K562 (cell line): ENCODE data around the gene GPSM3. TPM values are rescaled to one million over a fixed set of nuclear protein-coding genes. Genes with fewer than 3 reads are reported as not detected.
A peak's percentile ranks its signal among the peaks of the same experiment; 100 is the strongest.

Experiments
- BHLHE40 ChIP-seq: IDR thresholded peaks from 2 replicates; pipeline ENCODE4 v1.6.1; 2011; ENCODE audit warnings: low read length, improper control_type of control experiment
- EP400 ChIP-seq: fragments of 450-650 bp; IDR thresholded peaks from 2 replicates; pipeline ENCODE4 v1.6.1; 2017; ENCODE audit warnings: antibody characterized with exemption, mild to moderate bottlenecking, moderate library complexity
- GATA2 ChIP-seq: sonication (generic); formaldehyde crosslinking; IDR thresholded peaks from 2 replicates; pipeline ENCODE4 v1.4.0; 2020; ENCODE audit warnings: mild to moderate bottlenecking, missing genetic modification reagents
- GATAD2B ChIP-seq: fragments of 450-650 bp; IDR thresholded peaks from 2 replicates; pipeline ENCODE4 v1.6.1; 2017; ENCODE audit warnings: mild to moderate bottlenecking, borderline replicate concordance
- HIVEP1 ChIP-seq: fragments of 250-450 bp; sonication (Bioruptor Pico); IDR thresholded peaks from 2 replicates; pipeline ENCODE4 v1.4.0; 2020; ENCODE audit warnings: mild to moderate bottlenecking
- KLF16 ChIP-seq: IDR thresholded peaks from 2 replicates; pipeline ENCODE4 v1.6.1; 2016; ENCODE audit warnings: antibody characterized with exemption
- MXI1 ChIP-seq: IDR thresholded peaks from 2 replicates; pipeline ENCODE4 v1.6.1; 2011; ENCODE audit warnings: low read depth, mild to moderate bottlenecking, improper control_type of control experiment, low read length
- NONO ChIP-seq, 2 experiments: fragments of 200-400 bp in 1 of 2; fragments of 450-650 bp in 1 of 2; formaldehyde crosslinking in 1 of 2; IDR thresholded peaks; 2 replicates each; pipeline ENCODE4 v1.6.1; 2017; ENCODE audit warnings: low read depth in 2 of 2, mild to moderate bottlenecking in 2 of 2, moderate library complexity in 2 of 2, low read length in 1 of 2
- RAD51 ChIP-seq: fragments of 450-650 bp; IDR thresholded peaks from 2 replicates; pipeline ENCODE4 v1.7.1; 2016; ENCODE audit warnings: low read depth, mild to moderate bottlenecking, borderline replicate concordance
- RBM39 ChIP-seq: fragments of 200-400 bp; formaldehyde crosslinking; optimal IDR thresholded peaks from 2 replicates; pipeline ENCODE3; 2018; ENCODE audit warnings: low read depth, low read length
- ZNF263 ChIP-seq: sonication (generic); formaldehyde crosslinking; IDR thresholded peaks from 2 replicates; pipeline ENCODE4 v1.8.0; 2022; ENCODE audit warnings: mild to moderate bottlenecking, missing genetic modification reagents, borderline replicate concordance
- ZNF282 ChIP-seq: sonication (generic); formaldehyde crosslinking; IDR thresholded peaks from 2 replicates; pipeline ENCODE4 v1.8.1; 2023; ENCODE audit warnings: missing genetic modification reagents
- ZNF316 ChIP-seq: fragments of 450-650 bp; IDR thresholded peaks from 2 replicates; pipeline ENCODE4 v1.6.1; 2016
- ZNF764 ChIP-seq: fragments of 250-450 bp; sonication (Bioruptor Pico); IDR thresholded peaks from 2 replicates; pipeline ENCODE4 v1.4.0; 2020; ENCODE audit warnings: low read depth, mild to moderate bottlenecking, moderate library complexity
- polyA plus RNA-seq, 8 experiments: library from polyadenylated mRNA; depleted of rRNA in 4 of 8; stranded (reverse) in 5 of 8; unstranded in 3 of 8; fragments of >200 nt; fragmentation: Nextera tagmentation in 2 of 8; fragmentation: Illumina TruSeq in 1 of 8; extraction: Ambion mirVana in 2 of 8; extraction: Trizol in 1 of 8; gene quantifications; 2 replicates each; pipeline versions ENCODE4 v1.2.1 to v1.2.3, GENCODE V29; 2011 to 2014; ENCODE audit warnings: inconsistent platforms in 1 of 8, missing spikeins in 1 of 8
- total RNA-seq, 7 experiments: library from RNA; depleted of rRNA in 6 of 7; stranded (reverse); fragments of >200 nt in 6 of 7; fragmentation: Illumina TruSeq in 2 of 7; extraction: Trizol in 2 of 7; gene quantifications; 2 replicates each; pipeline versions ENCODE4 v1.2.1 to v1.2.3, GENCODE V29; 2011 to 2021; ENCODE audit warnings: low replicate concordance in 1 of 7
- TF ChIP-seq, protein P1 (sequence below), 2 experiments: fragments of 450-650 bp; formaldehyde crosslinking in 1 of 2; IDR thresholded peaks; 2 replicates each; pipeline versions ENCODE4 v1.4.0 to v1.6.1; 2014 to 2020; ENCODE audit warnings: mild to moderate bottlenecking in 2 of 2, borderline replicate concordance in 1 of 2, low read depth in 1 of 2
- TF ChIP-seq, protein P2 (sequence below): IDR thresholded peaks from 2 replicates; pipeline ENCODE4 v1.6.1; 2016; ENCODE audit warnings: missing genetic modification characterization, missing compliant biosample characterization
- TF ChIP-seq, protein P3 (sequence below): fragments of 450-650 bp; IDR thresholded peaks from 2 replicates; pipeline ENCODE4 v1.6.1; 2016; ENCODE audit warnings: low read depth, mild to moderate bottlenecking, moderate library complexity

Gene GPSM3
- total and polyA plus RNA-seq, 9 of the 15 experiments (the other 6 are each of a cell fraction or from before 2014, with no cell fraction given), result 5.3 to 42.6 (median 24.4) TPM

DNA sequence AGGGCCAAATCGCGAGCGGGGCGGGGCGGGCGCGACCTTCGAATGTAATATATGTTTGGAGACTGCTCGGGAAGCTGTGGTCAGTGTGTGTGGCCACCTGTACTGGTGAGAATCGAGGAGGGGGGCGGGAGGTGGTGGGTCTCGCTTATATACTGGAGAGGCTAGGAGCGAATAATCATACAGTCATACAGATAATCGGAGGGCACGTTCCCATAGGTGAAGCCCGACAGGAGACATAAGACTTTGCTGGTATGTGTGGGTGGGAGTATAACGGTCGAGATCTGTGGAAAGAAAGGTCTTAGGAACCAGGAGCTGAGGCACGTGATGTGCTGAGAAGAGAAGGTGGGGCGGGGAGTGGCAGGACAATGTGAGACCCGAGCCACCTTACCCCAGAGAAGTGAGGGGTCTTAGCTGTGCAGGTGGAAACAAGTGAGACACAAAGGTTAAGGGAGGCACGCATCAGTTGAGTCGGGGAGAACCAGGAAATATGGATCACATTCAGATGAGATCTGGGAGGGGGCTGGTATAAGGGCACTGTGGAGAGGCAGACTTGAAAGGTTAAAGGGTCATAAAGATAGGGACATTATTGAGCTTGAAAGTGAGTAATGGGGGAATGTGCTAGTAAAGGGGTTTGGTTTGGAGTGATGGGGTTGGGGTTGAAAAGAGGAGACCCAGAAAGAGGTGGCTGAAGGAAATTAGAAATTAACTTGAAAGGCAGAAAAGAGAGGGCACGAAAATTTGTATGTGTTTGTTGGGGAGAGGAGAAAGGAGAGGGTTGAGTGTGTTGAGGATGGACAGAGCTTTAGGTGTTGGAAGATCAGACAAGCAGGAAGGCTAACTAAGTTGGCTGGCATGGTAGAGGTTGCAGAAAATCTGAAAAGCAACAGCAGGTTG, 13.6 kb downstream of the GPSM3 start (continued):
- TF ChIP-seq, protein P1, sequence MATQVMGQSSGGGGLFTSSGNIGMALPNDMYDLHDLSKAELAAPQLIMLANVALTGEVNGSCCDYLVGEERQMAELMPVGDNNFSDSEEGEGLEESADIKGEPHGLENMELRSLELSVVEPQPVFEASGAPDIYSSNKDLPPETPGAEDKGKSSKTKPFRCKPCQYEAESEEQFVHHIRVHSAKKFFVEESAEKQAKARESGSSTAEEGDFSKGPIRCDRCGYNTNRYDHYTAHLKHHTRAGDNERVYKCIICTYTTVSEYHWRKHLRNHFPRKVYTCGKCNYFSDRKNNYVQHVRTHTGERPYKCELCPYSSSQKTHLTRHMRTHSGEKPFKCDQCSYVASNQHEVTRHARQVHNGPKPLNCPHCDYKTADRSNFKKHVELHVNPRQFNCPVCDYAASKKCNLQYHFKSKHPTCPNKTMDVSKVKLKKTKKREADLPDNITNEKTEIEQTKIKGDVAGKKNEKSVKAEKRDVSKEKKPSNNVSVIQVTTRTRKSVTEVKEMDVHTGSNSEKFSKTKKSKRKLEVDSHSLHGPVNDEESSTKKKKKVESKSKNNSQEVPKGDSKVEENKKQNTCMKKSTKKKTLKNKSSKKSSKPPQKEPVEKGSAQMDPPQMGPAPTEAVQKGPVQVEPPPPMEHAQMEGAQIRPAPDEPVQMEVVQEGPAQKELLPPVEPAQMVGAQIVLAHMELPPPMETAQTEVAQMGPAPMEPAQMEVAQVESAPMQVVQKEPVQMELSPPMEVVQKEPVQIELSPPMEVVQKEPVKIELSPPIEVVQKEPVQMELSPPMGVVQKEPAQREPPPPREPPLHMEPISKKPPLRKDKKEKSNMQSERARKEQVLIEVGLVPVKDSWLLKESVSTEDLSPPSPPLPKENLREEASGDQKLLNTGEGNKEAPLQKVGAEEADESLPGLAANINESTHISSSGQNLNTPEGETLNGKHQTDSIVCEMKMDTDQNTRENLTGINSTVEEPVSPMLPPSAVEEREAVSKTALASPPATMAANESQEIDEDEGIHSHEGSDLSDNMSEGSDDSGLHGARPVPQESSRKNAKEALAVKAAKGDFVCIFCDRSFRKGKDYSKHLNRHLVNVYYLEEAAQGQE (IDR thresholded peaks at IDR 0.05; ENCODE audit: borderline replicate concordance), result no peak
- TF ChIP-seq, protein P1 (CRISPR knock-in tag; IDR thresholded peaks at IDR 0.05; ENCODE audit: low read depth), result peak; percentile 25; the same call in 1 of the 2 replicates
- TF ChIP-seq RAD51 (peak; percentile 84), ZNF282 (no peak), EP400 (peak; percentile 79), MXI1 (0 out of 2 replicates have a peak, but pooled peaks have one; percentile 27), GATA2 (peak; percentile 21; the same call in 1 of the 2 replicates), KLF16 (0 out of 2 replicates have a peak, but pooled peaks have one; percentile 24), ZNF316 (no peak; the same call in none of the 2 replicates), ZNF263 (0 out of 2 replicates have a peak, but pooled peaks have one; percentile 12), GATAD2B (no peak), HIVEP1 (CRISPR knock-in tag) (0 out of 2 replicates have a peak, but pooled peaks have one; percentile 19), BHLHE40 (peak; percentile 87), RBM39 (peak; percentile 55), NONO (IDR thresholded peaks at IDR 0.05; ENCODE audit: low read depth in 2 of 2, low read length in 1 of 2) (0 out of 4 replicates have a peak, but pooled peaks of 1 of the 2 experiments have one; percentile 18), ZNF764 (no peak)
- TF ChIP-seq, protein P2, sequence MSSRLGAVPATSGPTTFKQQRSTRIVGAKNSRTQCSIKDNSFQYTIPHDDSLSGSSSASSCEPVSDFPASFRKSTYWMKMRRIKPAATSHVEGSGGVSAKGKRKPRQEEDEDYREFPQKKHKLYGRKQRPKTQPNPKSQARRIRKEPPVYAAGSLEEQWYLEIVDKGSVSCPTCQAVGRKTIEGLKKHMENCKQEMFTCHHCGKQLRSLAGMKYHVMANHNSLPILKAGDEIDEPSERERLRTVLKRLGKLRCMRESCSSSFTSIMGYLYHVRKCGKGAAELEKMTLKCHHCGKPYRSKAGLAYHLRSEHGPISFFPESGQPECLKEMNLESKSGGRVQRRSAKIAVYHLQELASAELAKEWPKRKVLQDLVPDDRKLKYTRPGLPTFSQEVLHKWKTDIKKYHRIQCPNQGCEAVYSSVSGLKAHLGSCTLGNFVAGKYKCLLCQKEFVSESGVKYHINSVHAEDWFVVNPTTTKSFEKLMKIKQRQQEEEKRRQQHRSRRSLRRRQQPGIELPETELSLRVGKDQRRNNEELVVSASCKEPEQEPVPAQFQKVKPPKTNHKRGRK (tag), result peak; percentile 55; the same call in 1 of the 2 replicates
- TF ChIP-seq, protein P3, sequence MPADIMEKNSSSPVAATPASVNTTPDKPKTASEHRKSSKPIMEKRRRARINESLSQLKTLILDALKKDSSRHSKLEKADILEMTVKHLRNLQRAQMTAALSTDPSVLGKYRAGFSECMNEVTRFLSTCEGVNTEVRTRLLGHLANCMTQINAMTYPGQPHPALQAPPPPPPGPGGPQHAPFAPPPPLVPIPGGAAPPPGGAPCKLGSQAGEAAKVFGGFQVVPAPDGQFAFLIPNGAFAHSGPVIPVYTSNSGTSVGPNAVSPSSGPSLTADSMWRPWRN, result peak; percentile 26; the same call in 1 of the 2 replicates
